ENCODE measurements around the gene AMY1C. TPM values are rescaled to one million over a fixed set of nuclear protein-coding genes. Genes with fewer than 3 reads are reported as not detected.
"Not testable (repeated sequence)": the region's sequence is repeated elsewhere in the genome, so short reads cannot be mapped to it uniquely, and the experiment has no call there.

Gene AMY1C
- not detected for total RNA-seq
- long read RNA-seq = 0 reads

DNA sequence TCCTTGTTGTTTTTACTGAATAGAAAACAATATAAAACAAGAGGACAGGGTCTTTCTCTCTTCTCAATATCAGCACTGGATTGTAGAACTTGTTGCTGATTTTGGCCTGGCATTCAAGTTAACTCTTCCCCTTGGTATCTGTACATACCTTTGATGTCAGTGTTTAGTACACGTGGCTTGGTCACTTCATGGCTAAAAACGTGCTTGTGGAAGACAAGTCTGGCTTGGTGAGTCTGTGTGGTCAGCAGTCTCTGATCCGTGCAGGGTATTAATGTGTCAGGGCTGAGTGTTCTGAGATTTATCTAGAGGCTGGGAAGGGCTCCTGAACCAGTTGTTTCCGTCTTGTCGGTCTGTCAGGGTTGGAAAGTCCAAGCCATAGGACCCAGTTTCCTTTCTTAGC lies at the start of gene AMY1C:
AMY1C (plus strand) TSS at position 301 of the 400 bp plus-strand sequence. CDS start 572 bp downstream, outside the sequence.
- ATAC-seq; DNase-seq; intact Hi-C loops (cut with DNase I): not testable (repeated sequence)

DNA sequence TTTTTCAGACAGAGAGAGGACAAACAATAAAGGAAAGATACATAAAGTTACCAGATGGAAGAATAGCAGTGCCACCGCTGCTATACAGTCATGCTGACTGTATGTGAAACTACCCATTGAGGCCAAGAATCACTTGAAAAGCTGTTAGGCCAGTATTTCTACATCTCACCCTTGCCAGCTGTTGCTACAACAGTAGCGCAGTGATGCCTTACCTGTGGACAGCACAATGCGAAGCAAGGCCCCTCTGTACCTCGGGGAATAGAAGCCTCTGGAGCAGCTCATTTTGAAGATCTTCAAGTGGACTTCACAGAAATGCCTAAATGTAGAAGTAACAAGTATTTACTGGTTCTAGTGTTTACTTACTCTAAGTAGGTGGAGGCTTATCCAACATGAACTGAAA lies 49.0 kb upstream of the AMY1C start:
- intact Hi-C loops (cut with DNase I); ATAC-seq; DNase-seq: not testable (repeated sequence)

DNA sequence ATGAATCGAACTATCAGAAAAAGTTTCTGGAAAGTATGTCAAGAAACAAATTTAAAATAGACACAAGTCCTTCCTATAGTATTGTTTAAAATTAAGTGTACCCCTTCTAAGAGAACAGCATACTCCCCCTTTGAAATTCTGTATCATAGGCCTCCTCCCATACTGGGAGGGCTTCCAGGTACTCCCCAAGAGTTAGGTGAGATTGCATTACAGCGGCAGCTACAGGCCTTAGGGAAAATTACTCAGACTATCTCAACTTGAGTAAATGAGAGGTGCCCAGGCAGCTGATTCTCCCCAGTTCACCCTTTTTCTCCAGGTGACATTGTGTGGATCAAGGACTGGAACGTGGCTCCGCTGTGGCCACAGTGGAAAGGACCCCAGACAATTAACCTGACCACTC lies 48.4 kb upstream of the AMY1C start:
- intact Hi-C loops (cut with DNase I); DNase-seq; ATAC-seq: not testable (repeated sequence)

DNA sequence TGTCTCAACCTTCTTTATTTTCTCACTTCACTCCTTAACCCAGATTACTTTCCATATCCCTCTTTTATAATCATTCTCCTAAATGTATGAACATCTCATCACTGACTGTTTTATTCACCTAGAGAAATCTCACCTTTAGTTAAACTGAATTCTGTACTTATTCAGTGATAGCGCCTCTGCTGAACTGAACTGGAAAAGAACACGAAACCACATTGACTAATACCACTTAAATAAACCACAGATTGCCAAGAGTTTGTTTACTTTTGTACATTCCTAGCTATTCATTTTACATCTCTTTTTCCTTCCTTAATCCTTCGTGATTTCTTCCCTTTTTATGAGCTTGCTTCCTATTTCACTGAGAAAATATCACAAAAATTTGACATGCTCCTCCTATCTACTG lies 42.0 kb upstream of the AMY1C start:
- DNase-seq; ATAC-seq; intact Hi-C loops (cut with DNase I): not testable (repeated sequence)

DNA sequence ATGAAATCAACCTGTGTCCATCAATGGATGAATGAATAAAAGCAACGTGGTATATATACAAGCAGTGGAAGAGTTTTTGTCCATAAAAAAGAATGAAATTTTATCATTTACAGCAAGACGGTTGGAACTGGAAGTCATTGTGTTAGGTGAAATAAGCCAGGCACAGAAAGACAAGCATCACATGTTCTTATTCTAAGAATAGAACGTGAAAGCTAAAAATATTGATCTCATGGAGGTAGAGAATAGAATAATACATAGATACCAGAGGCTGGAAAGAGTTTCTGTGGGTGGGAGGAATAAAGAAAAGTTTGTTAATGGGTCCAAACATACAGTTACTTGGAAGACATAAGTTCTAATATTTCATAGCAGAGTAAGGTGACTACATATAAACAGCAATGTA lies 39.3 kb upstream of the AMY1C start:
- intact Hi-C loops (cut with DNase I); DNase-seq; ATAC-seq: not testable (repeated sequence)

DNA sequence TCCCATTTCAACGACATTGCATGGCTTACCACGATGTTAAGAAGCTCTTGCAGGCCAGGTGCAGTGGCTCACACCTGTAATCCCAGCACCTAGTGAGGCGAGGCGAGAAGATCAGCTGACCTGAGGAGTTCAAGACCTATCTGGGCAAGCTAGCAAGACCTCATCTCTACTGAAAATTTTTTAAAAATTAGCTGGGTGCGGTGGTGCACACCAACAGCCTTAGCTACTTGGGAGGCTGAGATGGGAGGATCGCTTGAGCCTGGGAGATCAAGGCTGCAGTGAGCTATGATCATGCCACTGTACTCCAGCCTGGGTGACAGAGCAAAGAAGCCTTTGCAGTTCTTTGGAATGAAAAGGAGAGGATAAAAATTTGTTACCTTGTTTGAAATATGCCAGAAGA lies 32.3 kb upstream of the AMY1C start:
- intact Hi-C loops (cut with DNase I); DNase-seq; ATAC-seq: not testable (repeated sequence)

DNA sequence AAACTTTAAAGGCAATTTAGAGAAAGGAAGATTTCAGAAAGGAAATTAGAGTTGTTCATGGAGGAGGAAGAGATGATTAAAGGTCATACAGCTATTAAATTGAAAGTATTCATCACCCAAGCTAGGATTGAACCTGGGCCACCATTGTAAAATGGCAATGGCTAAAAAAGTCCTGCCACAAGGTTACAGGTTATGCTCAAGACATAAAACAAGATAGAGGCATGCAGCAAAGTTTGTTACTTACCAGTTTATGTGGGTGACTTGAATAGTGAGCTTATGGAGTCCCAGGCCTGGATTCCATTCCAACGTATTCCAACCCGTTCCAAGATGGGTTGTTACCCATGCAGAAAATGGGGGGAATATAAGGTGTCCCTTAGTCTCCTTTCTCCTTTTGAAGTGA lies 28.2 kb upstream of the AMY1C start:
- DNase-seq; ATAC-seq; intact Hi-C loops (cut with DNase I): not testable (repeated sequence)

DNA sequence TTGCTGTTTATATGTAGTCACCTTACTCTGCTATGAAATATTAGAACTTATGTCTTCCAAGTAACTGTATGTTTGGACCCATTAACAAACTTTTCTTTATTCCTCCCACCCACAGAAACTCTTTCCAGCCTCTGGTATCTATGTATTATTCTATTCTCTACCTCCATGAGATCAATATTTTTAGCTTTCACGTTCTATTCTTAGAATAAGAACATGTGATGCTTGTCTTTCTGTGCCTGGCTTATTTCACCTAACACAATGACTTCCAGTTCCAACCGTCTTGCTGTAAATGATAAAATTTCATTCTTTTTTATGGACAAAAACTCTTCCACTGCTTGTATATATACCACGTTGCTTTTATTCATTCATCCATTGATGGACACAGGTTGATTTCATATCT lies 14.4 kb upstream of the AMY1C start:
- intact Hi-C loops (cut with DNase I); ATAC-seq; DNase-seq: not testable (repeated sequence)

DNA sequence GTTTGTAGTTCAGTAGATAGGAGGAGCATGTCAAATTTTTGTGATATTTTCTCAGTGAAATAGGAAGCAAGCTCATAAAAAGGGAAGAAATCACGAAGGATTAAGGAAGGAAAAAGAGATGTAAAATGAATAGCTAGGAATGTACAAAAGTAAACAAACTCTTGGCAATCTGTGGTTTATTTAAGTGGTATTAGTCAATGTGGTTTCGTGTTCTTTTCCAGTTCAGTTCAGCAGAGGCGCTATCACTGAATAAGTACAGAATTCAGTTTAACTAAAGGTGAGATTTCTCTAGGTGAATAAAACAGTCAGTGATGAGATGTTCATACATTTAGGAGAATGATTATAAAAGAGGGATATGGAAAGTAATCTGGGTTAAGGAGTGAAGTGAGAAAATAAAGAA lies 11.7 kb upstream of the AMY1C start:
- ATAC-seq; intact Hi-C loops (cut with DNase I); DNase-seq: not testable (repeated sequence)

DNA sequence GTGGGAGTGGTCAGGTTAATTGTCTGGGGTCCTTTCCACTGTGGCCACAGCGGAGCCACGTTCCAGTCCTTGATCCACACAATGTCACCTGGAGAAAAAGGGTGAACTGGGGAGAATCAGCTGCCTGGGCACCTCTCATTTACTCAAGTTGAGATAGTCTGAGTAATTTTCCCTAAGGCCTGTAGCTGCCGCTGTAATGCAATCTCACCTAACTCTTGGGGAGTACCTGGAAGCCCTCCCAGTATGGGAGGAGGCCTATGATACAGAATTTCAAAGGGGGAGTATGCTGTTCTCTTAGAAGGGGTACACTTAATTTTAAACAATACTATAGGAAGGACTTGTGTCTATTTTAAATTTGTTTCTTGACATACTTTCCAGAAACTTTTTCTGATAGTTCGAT lies 5.2 kb upstream of the AMY1C start:
- intact Hi-C loops (cut with DNase I); DNase-seq; ATAC-seq: not testable (repeated sequence)

DNA sequence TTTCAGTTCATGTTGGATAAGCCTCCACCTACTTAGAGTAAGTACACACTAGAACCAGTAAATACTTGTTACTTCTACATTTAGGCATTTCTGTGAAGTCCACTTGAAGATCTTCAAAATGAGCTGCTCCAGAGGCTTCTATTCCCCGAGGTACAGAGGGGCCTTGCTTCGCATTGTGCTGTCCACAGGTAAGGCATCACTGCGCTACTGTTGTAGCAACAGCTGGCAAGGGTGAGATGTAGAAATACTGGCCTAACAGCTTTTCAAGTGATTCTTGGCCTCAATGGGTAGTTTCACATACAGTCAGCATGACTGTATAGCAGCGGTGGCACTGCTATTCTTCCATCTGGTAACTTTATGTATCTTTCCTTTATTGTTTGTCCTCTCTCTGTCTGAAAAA lies 4.7 kb upstream of the AMY1C start:
- ATAC-seq; DNase-seq; intact Hi-C loops (cut with DNase I): not testable (repeated sequence)

DNA sequence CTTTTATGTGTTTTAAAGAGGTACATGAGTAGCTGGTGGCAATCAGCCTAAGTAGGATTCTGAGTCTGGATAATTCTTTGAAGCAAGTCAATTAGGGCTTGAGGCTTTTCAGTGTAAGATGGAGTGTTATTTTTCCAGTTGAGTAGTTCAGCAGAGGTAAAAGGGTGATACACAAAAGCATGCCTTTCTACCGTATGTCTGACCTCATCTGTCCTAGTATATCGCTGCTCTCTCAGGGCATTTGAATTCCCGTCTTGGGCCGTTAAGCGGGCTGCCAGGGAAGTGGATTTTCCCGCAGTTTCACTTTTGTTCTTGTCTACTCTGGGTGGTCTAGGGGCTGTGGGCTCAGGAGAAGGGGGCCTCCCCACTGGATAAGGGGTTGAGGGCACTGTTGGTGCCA lies 1.4 kb upstream of the AMY1C start:
- intact Hi-C loops (cut with DNase I); DNase-seq: not testable (repeated sequence)
- peak in 1 of 2 donors; percentile 15 for ATAC-seq

DNA sequence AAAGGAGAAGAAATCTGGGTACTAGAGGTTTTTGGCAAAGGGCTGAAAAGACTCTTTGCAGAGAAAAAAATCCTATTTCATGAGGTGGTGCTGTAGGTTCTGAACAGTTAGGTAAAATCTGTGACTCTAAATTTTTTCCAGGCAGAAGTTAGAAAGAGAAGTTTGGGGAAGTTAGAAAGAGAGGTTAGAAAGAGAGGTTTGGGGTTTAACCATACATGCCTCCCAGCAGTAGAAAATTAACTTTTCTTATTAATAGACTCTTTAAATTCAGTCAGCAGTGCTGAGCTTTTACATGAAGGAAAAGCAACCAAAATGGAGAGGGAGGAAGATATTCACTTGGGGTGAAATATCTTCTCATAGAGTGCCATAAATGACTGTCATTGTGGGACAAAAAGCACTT lies 12.2 kb downstream of the AMY1C start:
- no peak for DNase-seq
- ATAC-seq = no peak
- intact Hi-C loops (cut with DNase I) = no loop called here

DNA sequence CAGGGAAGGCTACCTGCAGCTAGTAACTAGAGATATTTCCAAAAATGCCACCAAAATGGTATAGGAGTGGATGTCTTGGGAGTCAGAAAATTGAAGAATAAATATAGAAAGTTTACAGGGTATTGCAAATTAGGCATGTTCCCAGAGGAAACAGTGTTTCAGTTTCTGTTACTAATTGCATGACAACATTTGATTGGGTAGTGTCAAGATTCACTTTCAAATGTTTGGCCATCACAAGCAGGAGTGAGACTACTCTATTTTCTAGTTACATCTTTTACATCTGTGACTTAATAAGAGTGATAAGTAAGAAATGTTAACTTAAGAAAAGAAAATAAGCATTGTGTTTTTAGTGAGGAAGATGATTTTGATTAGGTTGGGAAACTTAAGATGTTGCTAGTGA lies 30.2 kb downstream of the AMY1C start:
- ATAC-seq = no peak
- no peak for DNase-seq
- intact Hi-C loops (cut with DNase I) = no loop called here

DNA sequence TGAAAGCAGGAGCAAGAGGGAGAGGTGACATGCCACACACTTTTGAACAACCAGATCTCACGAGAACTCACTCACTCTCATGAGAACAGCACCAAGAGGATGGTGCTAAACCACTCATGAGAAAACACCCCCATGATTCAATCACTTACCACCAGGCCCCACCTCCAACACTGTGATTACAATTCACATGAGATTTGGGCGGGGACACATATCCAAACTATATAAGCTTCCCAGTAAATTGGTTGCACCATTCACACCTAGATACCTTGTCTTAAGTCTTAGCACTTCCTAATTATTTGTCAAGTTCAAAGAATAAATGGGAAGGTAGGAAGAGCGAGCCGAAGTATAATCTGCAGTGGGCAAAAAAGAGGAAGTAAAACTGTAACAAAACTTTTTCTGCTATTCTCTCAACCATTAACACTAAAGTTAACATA lies 34.3 kb downstream of the AMY1C start:
- no peak for DNase-seq
- no peak for ATAC-seq
- intact Hi-C loops (cut with DNase I) = no loop called here

DNA sequence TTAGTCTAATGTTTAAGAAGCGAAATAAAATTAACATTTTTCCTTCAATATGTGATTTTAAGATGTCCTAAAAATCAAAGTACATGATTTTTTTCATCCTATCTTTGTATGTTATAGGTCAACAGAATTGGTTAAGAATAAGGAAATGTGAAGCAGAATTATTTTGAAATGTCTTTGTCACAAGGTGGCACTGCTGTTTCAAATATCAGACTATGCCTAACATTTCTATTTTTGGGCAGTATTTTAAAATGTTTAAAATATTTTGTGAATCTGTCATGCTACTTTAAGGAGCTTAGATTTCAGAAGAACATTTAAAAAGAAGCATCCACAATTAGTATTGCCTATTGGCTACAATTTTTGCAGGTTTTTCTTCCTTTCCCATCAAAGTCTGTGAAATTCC lies 38.7 kb downstream of the AMY1C start:
- no peak for ATAC-seq
- no peak for DNase-seq
- intact Hi-C loops (cut with DNase I) = loop anchor here in 1 of 2 donors (5.0 kb wide), 1 partner anchor 344 kb away; no protein-coding TSS in a partner anchor

DNA sequence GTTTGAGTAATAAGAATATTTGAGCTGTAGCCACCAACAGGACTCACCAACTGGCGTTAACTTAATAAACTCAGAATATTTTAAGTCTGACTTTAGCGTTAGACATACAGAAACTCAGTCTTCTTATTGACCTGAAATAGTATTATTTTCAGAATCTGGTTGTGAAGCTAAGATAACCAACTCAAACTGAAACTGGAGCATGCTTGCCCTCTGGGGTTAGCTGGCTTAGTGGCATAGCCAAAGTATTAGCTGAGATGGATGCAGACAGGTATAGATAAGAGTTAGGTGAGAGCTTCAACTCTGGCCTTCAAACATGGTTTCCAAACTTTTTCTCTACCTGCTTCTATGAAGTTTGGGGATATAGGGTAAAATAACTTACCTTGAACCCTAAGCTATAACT lies 40.5 kb downstream of the AMY1C start:
- intact Hi-C loops (cut with DNase I) = no loop called here
- ATAC-seq (no peak), DNase-seq (no peak)

Other genes starting within 250 kb of the AMY1C start
- 10 to 100 TPM; 17.1 to 21.0 TPM for gene RNPC3, start 224.2 kb upstream of the AMY1C start, total RNA-seq
- 10 to 100 TPM; 21.4 to 24.1 TPM for gene AMY2B, start 178.3 kb upstream of the AMY1C start, total RNA-seq
- not detected for gene AMY2A, start 132.5 kb upstream of the AMY1C start, total RNA-seq
- gene AMY1A, start 94.1 kb upstream of the AMY1C start, total RNA-seq = not detected
- gene AMY1B, start 53.7 kb upstream of the AMY1C start, total RNA-seq = not detected

Data from left cardiac atrium (tissue), 4 donors.